ENCODE data around the gene RPGRIP1.

- TF ChIP-seq ZNF416 (CRISPR knock-in tag; IDR thresholded peaks at IDR 0.05) (no peak), HMGXB4 (CRISPR knock-in tag; IDR thresholded peaks at IDR 0.05) (no peak), CTCF (IDR thresholded peaks at IDR 0.05) (no peak), USF1 (CRISPR knock-in tag; IDR thresholded peaks at IDR 0.05) (no peak), USF2 (CRISPR knock-in tag; IDR thresholded peaks at IDR 0.05) (no peak), NFYB (CRISPR knock-in tag; conservative IDR thresholded peaks at IDR 0.05; ENCODE audit: low read depth) (no peak), ZNF121 (CRISPR knock-in tag; IDR thresholded peaks at IDR 0.05) (no peak), SOX15 (CRISPR knock-in tag; IDR thresholded peaks at IDR 0.05) (no peak), MYBL2 (CRISPR knock-in tag; IDR thresholded peaks at IDR 0.05) (no peak), FOXP4 (CRISPR knock-in tag; IDR thresholded peaks at IDR 0.05) (no peak), SMAD4 (CRISPR knock-in tag; IDR thresholded peaks at IDR 0.05) (no peak), AFF4 (CRISPR knock-in tag; IDR thresholded peaks at IDR 0.05; ENCODE audit: borderline replicate concordance) (no peak), RELA (CRISPR knock-in tag; IDR thresholded peaks at IDR 0.05; ENCODE audit: borderline replicate concordance) (no peak), KAT7 (CRISPR knock-in tag; IDR thresholded peaks at IDR 0.05; ENCODE audit: borderline replicate concordance) (no peak)
Measured at GRCh38 chr14:21244544-21244943, 35.3 kb upstream of the RPGRIP1 start.

Data from WTC11 (cell line).